HEK293T (cell line): ENCODE results near the gene MTHFR.

ENCODE experiments used
- CTCF ChIA-PET: fragments of 350-600 bp; formaldehyde crosslinking; extraction: SDS; loops from one replicate; lab custom pipeline; 2021; ENCODE audit warnings: antibody characterized with exemption, inconsistent platforms; lab: Yijun Ruan, JAX
- POLR2A ChIA-PET: fragments of 350-600 bp; formaldehyde crosslinking; extraction: SDS; loops from one replicate; lab custom pipeline; 2020; ENCODE audit warnings: antibody characterized with exemption, inconsistent platforms; lab: Yijun Ruan, JAX
- DNase-seq: peaks from one replicate; pipeline ENCODE4 v3.0.0; 2012; ENCODE audit warnings: mixed read lengths; ENCODE audit errors: extremely low spot score
- ARNT ChIP-seq: fragments of 450-650 bp; IDR thresholded peaks from 2 replicates; pipeline ENCODE4 v1.6.1; 2017; ENCODE audit warnings: mild to moderate bottlenecking
- BHLHE40 ChIP-seq: fragments of 450-650 bp; IDR thresholded peaks from 2 replicates; pipeline ENCODE4 v1.6.1; 2016; ENCODE audit warnings: mild to moderate bottlenecking, moderate library complexity, borderline replicate concordance
- CTBP1 ChIP-seq: fragments of 450-650 bp; IDR thresholded peaks from 2 replicates; pipeline ENCODE4 v1.6.1; 2016; ENCODE audit warnings: borderline replicate concordance
- ELF4 ChIP-seq: fragments of 450-650 bp; IDR thresholded peaks from 2 replicates; pipeline ENCODE4 v1.6.1; 2017; ENCODE audit warnings: antibody characterized with exemption
- FOXA1 ChIP-seq: fragments of 450-650 bp; IDR thresholded peaks from 2 replicates; pipeline ENCODE4 v1.6.1; 2016; ENCODE audit warnings: mild to moderate bottlenecking
- FOXK2 ChIP-seq: fragments of 450-650 bp; IDR thresholded peaks from 2 replicates; pipeline ENCODE4 v1.6.1; 2016; ENCODE audit warnings: mild to moderate bottlenecking
- FOXM1 ChIP-seq: fragments of 450-650 bp; IDR thresholded peaks from 2 replicates; pipeline ENCODE4 v1.6.1; 2017; ENCODE audit warnings: mild to moderate bottlenecking, borderline replicate concordance
- HDGF ChIP-seq: fragments of 450-650 bp; IDR thresholded peaks from 2 replicates; pipeline ENCODE4 v1.6.1; 2017; ENCODE audit warnings: antibody characterized with exemption, borderline replicate concordance
- L3MBTL2 ChIP-seq: fragments of 450-650 bp; conservative IDR thresholded peaks from 2 replicates; pipeline ENCODE4 v1.6.1; 2016; ENCODE audit warnings: mild to moderate bottlenecking
- LEF1 ChIP-seq: fragments of 450-650 bp; IDR thresholded peaks from 2 replicates; pipeline ENCODE4 v1.6.1; 2017; ENCODE audit warnings: mild to moderate bottlenecking, borderline replicate concordance
- NFRKB ChIP-seq: fragments of 450-650 bp; IDR thresholded peaks from 2 replicates; pipeline ENCODE4 v1.6.1; 2016; ENCODE audit warnings: mild to moderate bottlenecking, moderate library complexity
- PKNOX1 ChIP-seq: fragments of 450-650 bp; IDR thresholded peaks from 2 replicates; pipeline ENCODE4 v1.6.1; 2016
- SP1 ChIP-seq: fragments of 450-650 bp; IDR thresholded peaks from 2 replicates; pipeline ENCODE4 v1.6.1; 2017
- SUZ12 ChIP-seq: fragments of 450-650 bp; IDR thresholded peaks from 2 replicates; pipeline ENCODE4 v1.6.1; 2016; ENCODE audit warnings: mild to moderate bottlenecking
- TARDBP ChIP-seq: fragments of 450-650 bp; IDR thresholded peaks from 2 replicates; pipeline ENCODE4 v1.6.1; 2016
- ZNF384 ChIP-seq: fragments of 450-650 bp; IDR thresholded peaks from 2 replicates; pipeline ENCODE4 v1.6.1; 2016

MTHFR gene

DNA sequence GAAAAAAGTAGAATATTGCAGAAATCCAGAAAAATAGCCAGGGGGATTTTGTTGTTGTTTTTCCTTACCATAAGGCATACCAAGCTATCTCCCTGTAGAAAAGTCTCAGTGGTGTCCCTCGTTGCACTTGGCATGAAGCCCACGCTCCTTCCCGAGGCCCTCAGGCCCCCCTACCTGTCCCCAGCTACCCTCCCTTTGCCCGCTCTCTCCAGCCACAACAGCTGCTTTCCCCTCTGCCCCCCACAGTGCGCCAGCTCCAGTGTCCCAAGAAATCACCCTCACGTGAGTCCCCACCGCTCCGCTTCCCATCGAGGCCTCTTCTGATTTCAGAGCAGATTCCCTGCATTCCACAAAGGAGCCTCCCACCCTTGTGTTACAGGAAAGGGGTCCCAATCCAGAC, 61.5 kb downstream of the MTHFR start:
- CTCF ChIA-PET, result no interaction called here
- TF ChIP-seq ELF4, result no peak
- TF ChIP-seq HDGF, result no peak
- no peak for TF ChIP-seq NFRKB
- TF ChIP-seq CTBP1, result no peak
- no peak for TF ChIP-seq FOXA1
- TF ChIP-seq TARDBP, result no peak
- no peak for TF ChIP-seq BHLHE40
- TF ChIP-seq L3MBTL2, result no peak
- no peak for TF ChIP-seq SP1
- TF ChIP-seq SUZ12, result no peak
- no peak for TF ChIP-seq LEF1
- no peak for TF ChIP-seq FOXK2
- TF ChIP-seq PKNOX1, result no peak
- TF ChIP-seq ARNT, result no peak
- no peak for TF ChIP-seq FOXM1
- TF ChIP-seq ZNF384, result no peak
- POLR2A ChIA-PET, result no interaction called here
- DNase-seq, result no peak

DNA sequence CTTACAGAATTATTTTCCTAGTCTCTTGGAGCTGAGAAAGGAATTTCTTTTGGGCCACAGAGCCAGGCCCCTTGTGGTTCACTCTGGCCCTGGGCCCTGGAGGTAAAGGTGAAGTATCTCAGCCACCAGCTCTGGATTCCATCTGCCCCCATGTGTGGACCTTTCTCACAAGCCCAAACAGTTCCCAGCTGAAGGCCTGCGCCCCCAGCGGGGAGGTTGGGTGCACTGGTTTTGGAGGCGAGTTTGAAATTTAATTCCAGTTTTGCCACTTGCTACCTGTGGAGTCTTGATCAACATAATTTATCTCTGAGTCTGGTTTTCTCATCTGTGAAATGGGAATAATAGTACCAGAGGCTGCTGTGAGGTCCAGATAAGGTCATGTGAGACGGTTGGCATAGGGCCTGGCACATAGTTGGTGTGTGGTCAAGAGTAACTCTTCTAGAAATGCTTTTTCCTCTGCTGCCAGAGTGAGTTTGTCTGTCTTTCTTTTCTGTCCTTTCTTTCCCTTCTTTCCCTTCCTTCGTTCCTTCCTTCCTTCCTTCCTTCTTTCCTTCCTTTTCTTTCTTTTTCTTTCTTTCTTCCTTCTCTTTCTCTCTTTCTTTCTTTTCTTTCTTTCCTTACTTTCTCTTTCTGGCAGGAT, 63.7 kb downstream of the MTHFR start:
- POLR2A ChIA-PET, result no interaction called here
- TF ChIP-seq PKNOX1, result no peak
- no peak for TF ChIP-seq BHLHE40
- no peak for TF ChIP-seq TARDBP
- no peak for TF ChIP-seq FOXM1
- TF ChIP-seq SUZ12, result no peak
- no peak for TF ChIP-seq ARNT
- no peak for TF ChIP-seq ZNF384
- no peak for TF ChIP-seq L3MBTL2
- TF ChIP-seq NFRKB, result no peak
- no peak for TF ChIP-seq HDGF
- TF ChIP-seq ELF4, result no peak
- TF ChIP-seq FOXA1, result no peak
- TF ChIP-seq SP1, result no peak
- no peak for TF ChIP-seq CTBP1
- no peak for TF ChIP-seq FOXK2
- CTCF ChIA-PET, result no interaction called here
- DNase-seq, result no peak

DNA sequence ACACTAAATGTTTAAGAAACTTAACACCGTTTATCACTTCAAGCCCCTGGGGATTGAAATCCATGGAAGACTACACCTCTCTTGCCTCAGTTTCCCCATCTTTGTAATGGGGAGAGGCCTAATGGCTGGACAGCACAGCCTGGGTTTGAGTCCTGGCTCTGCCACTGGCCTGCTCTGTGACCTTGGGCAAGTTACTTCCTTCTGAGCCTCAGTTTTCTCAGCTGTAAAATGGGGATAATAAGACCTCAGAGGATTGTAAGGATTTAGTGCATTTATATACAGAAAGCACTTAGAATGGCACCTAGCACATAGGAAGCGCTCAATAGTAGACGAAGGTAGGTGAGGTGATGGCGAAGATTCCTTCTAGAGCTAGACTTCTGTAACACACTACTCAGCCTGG, 64.3 kb downstream of the MTHFR start:
- CTCF ChIA-PET, result no interaction called here
- no peak for DNase-seq
- no peak for TF ChIP-seq L3MBTL2
- TF ChIP-seq NFRKB, result no peak
- TF ChIP-seq FOXA1, result no peak
- no peak for TF ChIP-seq FOXK2
- no peak for TF ChIP-seq SUZ12
- TF ChIP-seq ELF4, result no peak
- no peak for TF ChIP-seq LEF1
- no peak for TF ChIP-seq PKNOX1
- no peak for TF ChIP-seq FOXM1
- no peak for TF ChIP-seq SP1
- no peak for TF ChIP-seq CTBP1
- TF ChIP-seq BHLHE40, result no peak
- no peak for TF ChIP-seq ZNF384
- no peak for TF ChIP-seq HDGF
- TF ChIP-seq ARNT, result no peak
- no peak for TF ChIP-seq TARDBP
- POLR2A ChIA-PET, result no interaction called here

GRCh38 chr1:11740258-11741192, 65.2 kb downstream of the MTHFR start:
- POLR2A ChIA-PET, result no interaction called here
- TF ChIP-seq LEF1 (no peak), L3MBTL2 (no peak), BHLHE40 (no peak), SUZ12 (no peak), HDGF (no peak), ZNF384 (no peak), ARNT (no peak), TARDBP (no peak), ELF4 (no peak), FOXK2 (no peak), FOXM1 (no peak), SP1 (no peak), CTBP1 (no peak), PKNOX1 (no peak), FOXA1 (no peak), NFRKB (no peak)
- CTCF ChIA-PET, result no interaction called here
- no peak for DNase-seq
